IMR-90 (cell line): ENCODE measurements around the gene NPL. TPM values are rescaled to one million over a fixed set of nuclear protein-coding genes. Genes with fewer than 3 reads are reported as not detected.

Experiments used
- ATAC-seq: fragments of 200-7000 bp; cut with Tn5 transposase; 2 replicates; pipeline ENCODE4 v1.9.1; 2020; ENCODE audit warnings: low read depth, mild to moderate bottlenecking, moderate library complexity
- BruUV-seq: library from RNA; stranded (reverse); fragments of 400-500 nt; replicated peaks from 2 replicates; lab custom pipeline; 2021; lab: Mats Ljungman, UMichigan
- CTCF ChIA-PET: fragments of 300-600 bp; formaldehyde crosslinking; extraction: SDS; loops from one replicate; lab custom pipeline; 2021; ENCODE audit warnings: antibody characterized with exemption; lab: Yijun Ruan, JAX
- POLR2A ChIA-PET: fragments of 300-600 bp; sonication (Branson Sonifier 250); formaldehyde crosslinking; loops from one replicate; lab custom pipeline; 2022; ENCODE audit warnings: antibody characterized with exemption; ENCODE audit not compliant: unreplicated experiment; lab: Charles Lee
- DNase-seq: peaks from one replicate; pipeline ENCODE4 v3.0.0; 2013
- H2AFZ ChIP-seq: replicated peaks from 2 replicates; pipeline ENCODE3; 2013; ENCODE audit warnings: low read length, mild to moderate bottlenecking; ENCODE audit not compliant: poor library complexity
- H2AK5ac ChIP-seq: 2 replicates; pipeline ENCODE4 v1.6.1; 2013; ENCODE audit warnings: low read depth, low read length, inconsistent platforms
- H2AK9ac ChIP-seq: replicated peaks from 2 replicates; pipeline ENCODE3; 2013; ENCODE audit warnings: mild to moderate bottlenecking, low read depth, low read length, moderate library complexity; ENCODE audit not compliant: poor library complexity
- H2BK120ac ChIP-seq: 2 replicates; pipeline ENCODE4 v1.6.1; 2013; ENCODE audit warnings: low read depth, low read length, inconsistent platforms
- H2BK15ac ChIP-seq: 3 replicates; pipeline ENCODE4 v1.6.1; 2013; ENCODE audit warnings: low read depth, low read length, inconsistent platforms
- H2BK20ac ChIP-seq: 2 replicates; pipeline ENCODE4 v1.6.1; 2013; ENCODE audit warnings: low read depth, mild to moderate bottlenecking, inconsistent platforms, low read length, moderate library complexity
- H2BK5ac ChIP-seq: 2 replicates; pipeline ENCODE4 v1.6.1; 2013; ENCODE audit warnings: mild to moderate bottlenecking, low read depth, low read length, inconsistent platforms; ENCODE audit not compliant: poor library complexity, severe bottlenecking
- H3K14ac ChIP-seq: replicated peaks from 2 replicates; pipeline ENCODE4 v1.6.1; 2013; ENCODE audit warnings: low read depth, low read length, inconsistent platforms
- H3K18ac ChIP-seq: 2 replicates; pipeline ENCODE4 v1.6.1; 2013; ENCODE audit warnings: low read depth, low read length, control low read depth
- H3K23ac ChIP-seq: 2 replicates; pipeline ENCODE4 v1.6.1; 2013; ENCODE audit warnings: low read depth, low read length, inconsistent platforms
- H3K27ac ChIP-seq: 2 replicates; pipeline ENCODE4 v1.5.1; 2013; ENCODE audit warnings: mild to moderate bottlenecking, control low read depth, low read length; ENCODE audit not compliant: insufficient read depth
- H3K27me3 ChIP-seq: 2 replicates; pipeline ENCODE4 v1.6.1; 2013; ENCODE audit warnings: low read length; ENCODE audit not compliant: control insufficient read depth, insufficient read depth
- H3K36me3 ChIP-seq: 2 replicates; pipeline ENCODE4 v1.6.1; 2013; ENCODE audit warnings: low read length, mixed read lengths; ENCODE audit not compliant: control insufficient read depth, insufficient read depth
- H3K4ac ChIP-seq: 2 replicates; pipeline ENCODE4 v1.6.1; 2013; ENCODE audit warnings: low read depth, low read length, inconsistent platforms
- H3K4me1 ChIP-seq: 2 replicates; pipeline ENCODE4 v1.6.1; 2013; ENCODE audit warnings: low read length, mixed read lengths; ENCODE audit not compliant: control insufficient read depth, insufficient read depth
- H3K4me2 ChIP-seq: 2 replicates; pipeline ENCODE4 v1.6.1; 2013; ENCODE audit warnings: low read depth, mild to moderate bottlenecking, control low read depth, low read length, moderate library complexity
- H3K4me3 ChIP-seq: 2 replicates; pipeline ENCODE4 v1.5.1; 2013; ENCODE audit warnings: low read depth, mild to moderate bottlenecking, control low read depth, low read length, moderate library complexity; ENCODE audit not compliant: insufficient read depth
- H3K56ac ChIP-seq: 2 replicates; pipeline ENCODE4 v1.6.1; 2013; ENCODE audit warnings: low read length, inconsistent platforms; ENCODE audit not compliant: insufficient read depth; ENCODE audit errors: extremely low read depth
- H3K79me1 ChIP-seq, 2 experiments: 2 replicates each; pipeline ENCODE4 v1.6.1; 2013; ENCODE audit warnings: low read length in 2 of 2, inconsistent platforms in 1 of 2, low read depth in 1 of 2
- H3K9ac ChIP-seq: 2 replicates; pipeline ENCODE4 v1.6.1; 2013; ENCODE audit warnings: low read depth, low read length, control low read depth
- H3K9me1 ChIP-seq: 2 replicates; pipeline ENCODE4 v1.6.1; 2013; ENCODE audit warnings: low read length, inconsistent platforms; ENCODE audit not compliant: insufficient read depth
- H3K9me3 ChIP-seq: 2 replicates; pipeline ENCODE4 v1.6.1; 2013; ENCODE audit warnings: low read length; ENCODE audit not compliant: control insufficient read depth, insufficient read depth
- H4K20me1 ChIP-seq: 2 replicates; pipeline ENCODE4 v1.6.1; 2013; ENCODE audit warnings: low read length, inconsistent platforms; ENCODE audit not compliant: insufficient read depth
- H4K5ac ChIP-seq: 2 replicates; pipeline ENCODE4 v1.6.1; 2013; ENCODE audit warnings: mild to moderate bottlenecking, low read depth, low read length, control low read depth
- H4K8ac ChIP-seq, 2 experiments: 2 replicates each; pipeline ENCODE4 v1.6.1; 2013; ENCODE audit warnings: low read depth in 2 of 2, low read length in 2 of 2, control low read depth in 1 of 2, inconsistent platforms in 1 of 2
- H4K91ac ChIP-seq: 2 replicates; pipeline ENCODE4 v1.6.1; 2013; ENCODE audit warnings: low read depth, low read length, inconsistent platforms; ENCODE audit not compliant: insufficient read depth
- RFX5 ChIP-seq: IDR thresholded peaks from 2 replicates; pipeline ENCODE4 v1.8.0; 2012; ENCODE audit warnings: low read depth, mild to moderate bottlenecking, low read length, moderate library complexity
- WGBS, 2 experiments: methylation state at CpG; one replicate each; pipeline versions ENCODE4 v1.1.5 to v1.1.7; 2013; ENCODE audit warnings: missing lambda C conversion rate in 2 of 2; ENCODE audit not compliant: insufficient read length in 1 of 2; ENCODE audit errors: extremely low coverage in 2 of 2; 5-methylcytosine and 5-hydroxymethylcytosine counted together
- dilution Hi-C: fragments of 300-500 bp; cut with HindIII; formaldehyde crosslinking; loops from one replicate; pipeline ENCODE4 v1.14.3; 2018; ENCODE audit warnings: low sequenced_read_pairs; ENCODE audit not compliant: unreplicated experiment
- in situ Hi-C: fragments of 300-500 bp; cut with MboI; formaldehyde crosslinking; loops from 3 replicates; pipeline ENCODE4 v1.14.3; 2019; ENCODE audit warnings: low sequenced_read_pairs, inconsistent platforms, mixed read lengths
- intact Hi-C: fragments of 100-400 bp; cut with micrococcal nuclease; formaldehyde crosslinking; loops from 2 replicates; pipeline ENCODE4 v1.10.0; 2022
- polyA plus RNA-seq, 3 experiments: library from polyadenylated mRNA; depleted of rRNA; stranded (reverse); fragments of >200 nt; gene quantifications; 2 replicates each; pipeline ENCODE4 v1.2.3, GENCODE V29; 2012; ENCODE audit warnings: low replicate concordance in 1 of 3
- total RNA-seq: library from RNA; depleted of rRNA; stranded (reverse); fragments of >200 nt; gene quantifications from 2 replicates; pipeline ENCODE4 v1.2.3, GENCODE V29; 2012

Gene NPL
- total and polyA plus RNA-seq, 2 of the 4 experiments (the other 2 are of a cell fraction): 0.36 to 0.68 TPM

DNA sequence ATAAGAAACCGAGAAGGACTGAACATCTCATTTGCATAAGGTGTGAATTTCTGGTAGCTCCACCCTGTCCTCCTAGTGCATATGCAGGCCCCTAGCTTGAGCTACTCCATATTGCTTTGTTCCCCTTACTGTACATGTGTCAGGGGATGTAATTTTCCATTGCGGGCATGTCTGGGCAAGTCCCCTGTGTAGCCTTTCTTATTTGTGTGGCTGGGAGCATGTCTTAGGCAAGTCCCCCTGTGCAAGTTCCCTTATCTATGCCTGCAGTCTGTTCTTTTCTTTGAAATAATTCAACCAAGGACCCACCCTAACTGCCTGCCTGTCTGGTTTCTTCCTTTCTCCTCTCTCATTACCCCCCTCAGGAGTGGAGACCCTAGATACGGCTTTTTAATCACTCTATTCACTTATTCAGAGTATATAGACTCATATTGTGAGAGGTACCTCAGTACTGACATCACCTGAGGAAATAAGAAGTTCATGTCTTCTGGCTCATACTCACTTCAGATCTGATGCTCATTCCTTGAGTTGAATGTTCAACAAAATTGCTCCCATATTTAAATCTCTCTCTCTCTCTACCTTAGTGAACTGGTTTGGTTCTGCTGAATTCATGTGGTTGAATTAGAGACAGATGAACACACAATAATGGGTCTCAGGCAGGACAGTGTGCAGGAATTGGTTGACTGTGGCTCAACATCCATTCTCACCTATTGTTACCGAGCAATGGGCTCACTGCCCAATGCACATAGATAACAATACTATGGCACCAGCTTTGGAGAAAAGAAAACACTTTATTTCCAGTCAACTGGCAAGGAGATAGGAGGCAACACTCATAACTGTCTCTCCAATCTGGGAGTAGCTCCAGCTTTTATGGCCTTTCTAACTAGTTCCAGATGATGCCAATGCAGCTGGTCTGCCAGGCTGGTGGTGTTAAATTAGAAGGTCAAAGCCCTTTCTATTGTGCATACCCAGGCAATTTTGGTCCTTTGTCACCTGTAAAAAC is 27.9 kb upstream of the NPL start:
- no peak for TF ChIP-seq RFX5
- no peak overlapping the region for H2AFZ ChIP-seq
- peak overlapping the region in 1 of 2 experiments; percentile 69; a peak in 2 of 4 replicates for H4K8ac ChIP-seq
- BruUV-seq: no TSS peak
- H3K18ac ChIP-seq: peak overlapping the region; percentile 0
- no CpG with 5 or more reads among the region's 4 CpGs for WGBS, 2 experiments
- no peaks in the 10 kb centered on the region for H4K20me1 ChIP-seq
- in situ Hi-C loops: no loop called here
- intact Hi-C loops: no loop called here
- no peaks in the 10 kb centered on the region for H3K9me1 ChIP-seq
- no peaks in the 10 kb centered on the region for H3K36me3 ChIP-seq
- peak overlapping the region; percentile 3; the same call in 1 of the 2 replicates for H2BK20ac ChIP-seq
- peak; percentile 17 for DNase-seq
- H3K27me3 ChIP-seq: peaks cover 2% of the 10 kb centered on the region
- H4K5ac ChIP-seq: peak overlapping the region; percentile 48; the same call in 1 of the 2 replicates
- H2AK5ac ChIP-seq: no peak overlapping the region
- H3K56ac ChIP-seq: no peak overlapping the region
- no peaks in the 10 kb centered on the region for H3K79me1 ChIP-seq
- 0 out of 2 replicates have a peak overlapping the region, but pooled peaks have one; percentile 11 for H3K23ac ChIP-seq
- POLR2A ChIA-PET: no interaction called here
- no peak overlapping the region for H3K14ac ChIP-seq
- H3K27ac ChIP-seq: no peak overlapping the region; the same call in 1 of the 2 replicates
- dilution Hi-C loops: no loop called here
- no peak overlapping the region for H3K4ac ChIP-seq
- no peaks in the 10 kb centered on the region for H3K4me1 ChIP-seq
- H3K4me2 ChIP-seq: no peak overlapping the region
- H3K9me3 ChIP-seq: peaks cover 3% of the 10 kb centered on the region; the same call in 1 of the 2 replicates
- ATAC-seq: no peak
- CTCF ChIA-PET: no interaction called here
- no peak overlapping the region for H2BK15ac ChIP-seq
- no peak overlapping the region for H2BK5ac ChIP-seq
- H2AK9ac ChIP-seq: no peak overlapping the region
- H3K4me3 ChIP-seq: no peak overlapping the region
- no peak overlapping the region for H3K9ac ChIP-seq
- peak overlapping the region; percentile 32; the same call in 1 of the 2 replicates for H2BK120ac ChIP-seq
- no peak overlapping the region for H4K91ac ChIP-seq
